Raji (cell line): ENCODE results near the gene CRYBG3.

ENCODE experiments used
- POLR2A ChIP-seq: IDR thresholded peaks from 2 replicates; pipeline ENCODE4 v1.6.1; 2011; ENCODE audit warnings: low read depth, low read length, control low read depth; ENCODE audit not compliant: insufficient read depth

Gene CRYBG3

DNA sequence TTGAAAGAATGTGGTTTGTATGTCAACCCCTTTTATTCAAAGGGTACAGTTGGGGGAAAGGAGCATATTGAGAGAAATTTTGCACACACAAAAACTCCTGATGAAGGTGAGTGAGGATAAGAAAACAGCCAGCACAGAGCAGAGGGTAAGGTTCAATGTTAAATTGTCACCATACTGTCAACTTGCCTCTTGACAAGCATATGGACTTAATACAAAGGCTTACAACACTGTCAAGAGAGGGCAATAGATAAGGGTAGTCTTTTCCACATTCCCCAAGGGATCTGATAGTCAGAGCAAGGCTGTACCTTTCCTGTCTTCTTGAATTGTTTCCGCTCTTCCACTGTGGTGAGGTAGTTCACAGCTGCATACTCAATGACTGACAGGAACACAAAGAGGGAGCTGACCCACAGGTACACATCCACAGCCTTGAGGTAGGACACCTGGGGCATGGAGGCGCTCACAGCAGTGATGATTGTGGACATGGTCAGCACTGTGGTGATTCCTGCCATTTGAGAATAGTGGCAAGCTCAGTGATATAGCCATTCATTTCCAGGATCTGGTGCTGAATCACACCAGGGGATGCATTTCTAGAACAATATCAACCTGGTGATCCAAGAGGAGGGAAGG, 170.8 kb downstream of the CRYBG3 start:
- no peak for TF ChIP-seq POLR2A

DNA sequence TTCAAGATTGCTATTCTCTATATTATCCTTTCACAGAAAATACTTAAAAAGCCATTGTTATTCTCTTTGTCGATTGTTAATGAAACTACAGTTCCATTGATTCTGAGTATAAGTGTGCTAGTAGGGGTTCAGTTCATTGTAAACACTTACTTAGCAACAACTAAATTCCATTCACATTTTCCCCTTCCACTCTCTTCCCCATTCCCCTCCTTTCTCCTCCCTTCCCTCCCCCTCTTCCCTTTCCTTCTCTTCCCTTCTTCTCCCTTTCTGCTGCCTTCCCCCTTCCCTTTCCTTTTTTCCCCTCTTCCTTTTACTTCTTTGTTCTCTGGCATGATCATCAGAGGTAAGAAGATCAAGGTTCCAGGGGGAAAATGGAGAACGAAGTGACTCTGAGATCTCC, 171.7 kb downstream of the CRYBG3 start:
- TF ChIP-seq POLR2A = no peak

GRCh38 chr3:97994328-97994945, 172.6 kb downstream of the CRYBG3 start:
- no peak for TF ChIP-seq POLR2A
